Measurements from ENCODE around the gene TBC1D22A.

TBC1D22A gene

DNA sequence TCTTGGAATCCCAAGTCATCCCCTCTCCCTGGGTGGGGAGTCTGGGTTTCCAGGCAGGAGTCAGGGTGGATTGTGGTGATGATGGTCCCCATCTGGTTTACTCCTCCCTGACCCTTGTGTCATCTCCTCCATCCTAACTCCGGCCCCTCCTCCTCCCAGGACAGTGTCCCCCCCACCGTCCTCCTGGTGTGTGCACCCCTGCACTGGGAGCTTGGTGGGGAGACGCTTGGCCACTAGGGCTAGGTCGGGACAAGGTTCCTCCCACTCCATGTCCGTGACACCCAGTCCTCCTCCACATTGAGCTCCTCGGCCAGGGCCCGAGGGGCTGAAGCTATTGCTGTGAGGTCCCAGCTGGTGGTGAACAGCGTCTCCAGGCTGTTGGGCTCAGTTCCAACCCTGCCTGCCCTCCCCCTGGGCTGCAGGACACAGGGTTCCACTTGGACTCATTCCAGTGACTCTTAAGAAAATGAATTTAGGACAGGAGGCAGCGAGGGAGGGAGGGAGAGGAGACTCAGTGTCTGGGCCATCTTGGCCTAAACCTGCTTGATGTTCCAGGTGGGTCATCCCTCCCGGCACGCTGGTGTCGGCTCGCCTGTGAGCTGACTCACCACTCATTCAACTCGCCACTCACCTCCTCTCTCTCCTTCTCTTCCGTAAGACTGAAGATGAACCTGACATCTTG, 433.2 kb downstream of the TBC1D22A start:
- H3K27ac ChIP-seq, result no peak overlapping the region
- no peak overlapping the region for H3K4me2 ChIP-seq
- no peaks in the 10 kb centered on the region for H3K4me1 ChIP-seq
- H4K20me1 ChIP-seq, result peaks cover 0 to 23% (median 0%) of the 10 kb centered on the region in 11 experiments; a peak in 2 of 22 replicates
- H3K4me3 ChIP-seq, result no peak overlapping the region
- H3K9me3 ChIP-seq (replicated peaks in 1 of 11), result no peaks in the 10 kb centered on the region
- no peak overlapping the region for H3K9ac ChIP-seq
- no peaks in the 10 kb centered on the region for H3K27me3 ChIP-seq
- no peaks in the 10 kb centered on the region for H3K36me3 ChIP-seq
- no peak for TF ChIP-seq Cebpa-rat (IDR thresholded peaks at IDR 0.05)

DNA sequence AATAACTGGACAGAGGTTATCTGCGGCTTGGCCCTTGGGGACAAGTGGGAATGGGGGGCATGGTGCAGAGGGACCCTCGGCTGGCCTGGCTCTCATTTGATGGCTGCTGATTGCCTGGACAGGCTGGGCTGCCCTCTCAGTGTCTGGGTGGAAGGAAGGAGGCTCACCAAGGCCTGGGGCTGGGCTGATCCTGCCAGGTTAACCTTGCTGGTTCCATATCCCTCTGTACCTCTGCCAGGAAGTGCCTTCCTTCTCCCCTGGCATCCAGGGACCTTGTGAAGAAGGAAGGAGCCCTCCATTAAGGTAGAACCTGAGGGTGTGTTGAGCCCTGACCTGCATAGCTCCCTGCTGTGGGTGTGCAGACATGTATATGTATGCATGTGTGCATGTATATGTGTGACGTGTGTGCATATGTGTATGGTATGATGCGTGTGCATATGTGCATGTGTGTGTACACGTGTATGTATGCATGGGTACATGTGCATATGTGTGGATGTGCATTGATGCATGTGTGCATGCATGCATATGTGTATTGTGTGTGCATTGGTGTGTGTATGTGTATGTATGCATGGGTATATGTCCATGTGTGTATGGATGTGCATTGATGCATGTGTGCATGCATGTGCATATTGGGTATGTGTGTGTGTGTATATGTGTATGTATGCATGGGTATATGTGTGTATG, 433.9 kb downstream of the TBC1D22A start:
- no peak for TF ChIP-seq Cebpa-rat (IDR thresholded peaks at IDR 0.05)
- Histone ChIP-seq H3K4me2 (no peak overlapping the region), H3K4me1 (no peaks in the 10 kb centered on the region)

DNA sequence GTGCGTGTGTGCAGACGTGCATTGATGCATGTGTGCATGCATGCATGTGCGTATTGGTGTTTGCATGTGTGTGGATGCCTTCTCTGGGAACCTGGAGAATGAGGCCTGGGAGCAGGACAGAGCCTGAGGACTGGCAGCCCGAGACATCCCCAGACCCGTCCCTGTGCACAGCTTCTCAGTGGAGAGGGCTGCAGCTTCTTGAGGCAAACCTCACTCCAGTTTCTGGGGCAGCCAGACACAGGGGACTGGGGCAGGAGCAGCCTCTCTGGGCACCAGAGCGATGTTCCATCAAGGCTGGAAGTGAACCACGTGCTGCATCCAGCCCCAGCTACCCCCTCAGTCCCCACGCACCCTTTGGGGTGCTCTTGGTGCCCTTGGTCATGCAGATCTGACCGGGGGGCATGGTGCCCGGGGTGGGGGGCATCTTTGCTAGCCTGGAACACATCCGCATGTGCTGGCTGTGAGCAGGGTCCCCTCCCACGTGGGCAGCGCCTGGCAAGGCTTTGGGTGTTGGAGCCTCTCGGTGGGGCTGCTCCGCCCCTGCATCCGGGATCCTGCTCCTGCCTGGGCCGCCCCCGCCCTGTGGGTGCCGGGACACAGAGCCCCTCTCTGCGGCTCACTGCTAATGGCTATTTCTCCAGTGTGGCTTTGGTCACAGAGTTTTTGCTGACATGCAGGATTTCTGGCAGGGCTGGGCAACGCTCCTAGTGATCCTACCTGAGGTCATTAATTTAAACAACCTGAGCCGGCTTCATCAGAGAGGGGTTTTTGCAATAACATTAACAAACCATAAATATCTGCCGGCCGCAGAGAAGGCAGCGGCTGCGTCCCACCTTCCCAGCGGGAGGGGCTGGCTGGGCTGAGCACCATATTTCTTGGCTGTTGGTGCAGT, 434.7 kb downstream of the TBC1D22A start:
- Histone ChIP-seq H3K4me3 (no peak overlapping the region), H3K9me3 (replicated peaks in 1 of 11) (no peaks in the 10 kb centered on the region), H3K36me3 (no peaks in the 10 kb centered on the region), H4K20me1 (peaks cover 0 to 23% (median 0%) of the 10 kb centered on the region in 11 experiments; a peak in 2 of 22 replicates), H3K4me2 (no peak overlapping the region), H3K27ac (no peak overlapping the region), H3K27me3 (no peaks in the 10 kb centered on the region), H3K4me1 (no peaks in the 10 kb centered on the region), H3K9ac (no peak overlapping the region)
- TF ChIP-seq Cebpa-rat (IDR thresholded peaks at IDR 0.05), result no peak

More for the DNA sequence above, 433.9 kb downstream of the TBC1D22A start:
- no peaks in the 10 kb centered on the region for H3K9me3 ChIP-seq (replicated peaks in 1 of 11)
- no peaks in the 10 kb centered on the region for H3K27me3 ChIP-seq
- peaks cover 0 to 23% (median 0%) of the 10 kb centered on the region in 11 experiments; a peak in 2 of 22 replicates for H4K20me1 ChIP-seq
- H3K36me3 ChIP-seq, result no peaks in the 10 kb centered on the region
- H3K9ac ChIP-seq, result no peak overlapping the region
- no peak overlapping the region for H3K27ac ChIP-seq
- no peak overlapping the region for H3K4me3 ChIP-seq

DNA sequence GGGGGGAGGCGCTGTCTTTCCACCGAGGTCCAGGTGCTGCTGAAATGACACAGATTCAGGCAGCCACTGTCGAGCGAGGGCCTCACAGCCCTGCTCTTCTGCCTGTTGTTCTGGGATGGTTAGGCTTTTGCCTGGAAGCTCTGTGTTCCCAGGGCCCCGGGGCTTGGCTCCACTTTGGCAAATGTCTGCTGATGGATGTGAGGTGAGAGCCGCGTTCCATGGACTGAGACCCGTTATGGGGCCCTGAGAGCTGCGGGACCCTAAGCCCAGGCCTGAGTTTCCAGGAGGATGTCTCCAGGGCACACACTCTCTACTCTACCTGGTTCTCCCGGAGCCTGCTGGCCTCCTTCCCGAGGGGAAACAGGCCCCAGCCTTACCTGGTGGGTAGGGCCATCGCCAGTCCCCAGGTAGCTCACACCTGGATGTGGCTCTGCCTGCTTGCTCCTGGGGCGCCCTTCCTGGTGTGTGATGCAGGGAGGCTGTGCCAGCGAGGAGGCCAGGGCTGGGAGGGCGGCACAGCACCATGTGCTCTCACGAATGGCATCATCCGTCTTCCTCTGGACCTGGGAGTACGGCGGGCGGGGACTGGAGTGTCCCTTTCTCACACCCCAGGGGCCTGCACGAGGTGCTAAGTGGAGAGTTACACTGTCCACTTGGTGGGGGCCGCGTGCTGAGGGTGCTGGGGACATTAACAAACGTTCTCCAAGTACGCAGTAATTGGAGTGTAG, 435.5 kb downstream of the TBC1D22A start:
- no peaks in the 10 kb centered on the region for H3K27me3 ChIP-seq

DNA sequence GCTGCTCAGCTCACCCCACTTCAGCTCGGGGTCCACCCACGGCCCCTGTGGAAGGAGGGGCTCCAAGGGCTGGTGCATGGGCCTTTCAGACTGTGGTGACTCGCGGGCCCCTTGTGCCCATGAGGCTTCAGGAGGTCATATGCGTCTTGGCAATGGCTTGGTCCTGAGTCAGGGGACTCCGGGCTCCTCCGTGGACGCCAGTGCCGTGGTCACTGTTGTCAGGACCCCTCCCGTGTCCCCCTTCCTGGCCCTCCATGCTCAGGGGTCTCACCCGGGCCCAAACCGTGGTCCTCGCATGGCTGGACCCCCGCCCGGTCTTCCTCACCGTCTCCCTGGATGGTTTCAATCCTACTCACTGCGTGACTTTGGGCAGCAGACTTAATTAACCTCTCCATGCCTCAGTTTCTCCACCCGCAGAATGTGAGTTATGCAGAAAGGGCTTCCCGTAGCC, 436.4 kb downstream of the TBC1D22A start:
- no peaks in the 10 kb centered on the region for H3K27me3 ChIP-seq
- no peak overlapping the region for H3K4me2 ChIP-seq
- H3K9ac ChIP-seq, result no peak overlapping the region
- H3K36me3 ChIP-seq, result no peaks in the 10 kb centered on the region
- peaks cover 0 to 23% (median 0%) of the 10 kb centered on the region in 11 experiments; a peak in 2 of 22 replicates for H4K20me1 ChIP-seq
- H3K4me1 ChIP-seq, result no peaks in the 10 kb centered on the region
- no peak overlapping the region for H3K27ac ChIP-seq
- no peak for TF ChIP-seq Cebpa-rat (IDR thresholded peaks at IDR 0.05)
- H3K4me3 ChIP-seq, result no peak overlapping the region
- H3K9me3 ChIP-seq (replicated peaks in 1 of 11), result no peaks in the 10 kb centered on the region

More for the DNA sequence above, 435.5 kb downstream of the TBC1D22A start:
- H3K4me2 ChIP-seq, result no peak overlapping the region
- no peaks in the 10 kb centered on the region for H3K4me1 ChIP-seq
- no peaks in the 10 kb centered on the region for H3K9me3 ChIP-seq (replicated peaks in 1 of 11)
- H3K36me3 ChIP-seq, result no peaks in the 10 kb centered on the region
- no peak overlapping the region for H3K27ac ChIP-seq
- H3K4me3 ChIP-seq, result no peak overlapping the region
- no peak overlapping the region for H3K9ac ChIP-seq
- TF ChIP-seq Cebpa-rat (IDR thresholded peaks at IDR 0.05), result no peak
- peaks cover 0 to 23% (median 0%) of the 10 kb centered on the region in 11 experiments; a peak in 2 of 22 replicates for H4K20me1 ChIP-seq

DNA sequence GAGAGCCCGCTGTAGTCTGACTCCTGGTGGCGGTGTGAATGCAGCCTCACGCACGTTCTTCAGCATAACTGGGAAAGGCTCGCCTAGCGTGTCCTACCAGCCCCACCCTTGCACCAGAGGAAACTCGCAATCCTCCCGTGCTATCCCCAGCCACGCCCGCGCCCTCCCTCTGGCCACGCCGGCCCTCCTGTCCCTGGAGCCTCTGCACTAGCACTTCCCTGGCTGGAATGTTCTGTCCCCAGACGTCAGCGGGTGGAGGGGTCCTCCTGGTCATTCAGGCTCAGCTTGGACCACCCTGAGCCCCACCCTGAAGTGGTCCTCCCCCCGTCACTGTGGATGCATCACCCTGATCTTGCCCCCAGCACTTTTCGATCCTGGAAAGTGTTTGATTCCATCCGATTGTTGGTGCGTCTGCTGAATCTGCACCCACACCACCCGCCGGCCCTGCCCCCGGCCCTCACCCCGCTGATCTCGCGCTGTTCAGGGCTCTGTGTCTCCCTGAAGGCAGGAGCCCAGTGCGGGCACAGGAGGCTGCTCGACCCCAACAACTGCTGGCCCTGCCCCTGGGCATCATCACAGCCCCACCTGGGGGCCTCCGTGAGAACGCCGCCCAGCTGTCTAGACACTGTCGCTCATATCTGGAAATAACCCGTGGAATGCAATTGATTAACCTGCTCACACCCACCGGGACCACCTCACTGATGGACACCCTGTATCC, 437.0 kb downstream of the TBC1D22A start:
- Histone ChIP-seq H3K4me1 (no peaks in the 10 kb centered on the region), H3K27ac (no peak overlapping the region), H3K4me3 (no peak overlapping the region), H3K36me3 (no peaks in the 10 kb centered on the region), H3K9me3 (replicated peaks in 1 of 11) (no peaks in the 10 kb centered on the region), H3K27me3 (no peaks in the 10 kb centered on the region), H3K4me2 (no peak overlapping the region), H4K20me1 (peaks cover 0 to 23% (median 0%) of the 10 kb centered on the region in 11 experiments; a peak in 2 of 22 replicates), H3K9ac (no peak overlapping the region)
- no peak for TF ChIP-seq Cebpa-rat (IDR thresholded peaks at IDR 0.05)

DNA sequence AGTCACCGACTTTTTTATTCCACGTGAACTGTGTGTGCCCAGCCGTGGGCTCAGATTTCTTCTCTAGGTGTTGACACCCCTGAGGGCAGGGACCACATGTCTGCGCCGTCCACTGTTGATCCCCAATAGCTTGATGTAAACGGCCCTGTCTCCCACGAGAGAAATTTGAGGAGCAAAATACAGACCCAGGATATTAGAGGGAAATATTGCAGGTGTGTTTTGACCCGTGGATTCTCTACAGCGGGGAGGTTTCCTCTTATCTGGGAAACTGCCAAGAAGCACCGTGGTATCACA, 437.5 kb downstream of the TBC1D22A start:
- H3K36me3 ChIP-seq, result no peaks in the 10 kb centered on the region
- TF ChIP-seq Cebpa-rat (IDR thresholded peaks at IDR 0.05), result no peak
- no peaks in the 10 kb centered on the region for H3K4me1 ChIP-seq
- H3K27me3 ChIP-seq, result no peaks in the 10 kb centered on the region
- no peak overlapping the region for H3K4me2 ChIP-seq
- no peak overlapping the region for H3K27ac ChIP-seq
- no peak overlapping the region for H3K4me3 ChIP-seq
- peaks cover 0 to 23% (median 0%) of the 10 kb centered on the region in 11 experiments; a peak in 2 of 22 replicates for H4K20me1 ChIP-seq
- H3K9ac ChIP-seq, result no peak overlapping the region
- no peaks in the 10 kb centered on the region for H3K9me3 ChIP-seq (replicated peaks in 1 of 11)

DNA sequence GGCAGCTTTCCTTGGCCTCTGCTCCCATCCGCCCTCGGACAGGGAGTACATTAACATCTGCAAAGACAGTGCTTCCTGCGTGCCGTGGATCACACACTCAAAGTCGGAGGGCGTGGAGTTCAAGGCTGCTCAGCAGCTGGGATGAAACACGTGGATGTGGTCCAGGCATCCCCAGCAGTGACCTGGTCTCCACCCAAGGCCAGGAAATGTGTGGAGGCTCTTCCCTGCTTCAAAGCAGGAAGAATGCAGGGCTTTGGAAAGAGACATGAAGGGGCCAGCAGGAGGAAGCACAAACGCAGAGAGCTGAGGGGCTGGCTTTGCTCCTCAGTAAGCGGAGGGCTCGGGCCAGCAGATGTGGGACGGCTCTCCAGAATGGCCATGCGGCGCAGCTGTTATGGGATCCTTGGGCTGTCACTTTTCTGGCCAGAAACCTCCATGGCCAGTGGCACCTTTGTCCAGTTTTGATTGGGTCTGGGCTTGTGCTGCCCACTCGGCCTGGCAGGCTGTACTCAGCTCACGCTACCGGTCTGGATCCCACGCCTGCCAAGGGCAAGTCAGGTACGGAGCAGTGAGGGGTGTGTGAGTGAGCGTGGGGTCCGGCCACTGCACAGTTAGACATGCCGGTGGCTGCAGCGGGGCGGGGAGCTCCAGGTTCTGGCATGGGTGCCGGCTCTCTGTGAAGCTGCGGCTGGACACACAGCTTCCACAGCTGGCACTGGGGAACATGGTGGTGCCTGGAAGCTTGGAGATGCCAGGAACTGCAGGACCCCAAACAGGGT, 438.0 kb downstream of the TBC1D22A start:
- peaks cover 0 to 23% (median 0%) of the 10 kb centered on the region in 11 experiments; a peak in 2 of 22 replicates for H4K20me1 ChIP-seq
- no peak overlapping the region for H3K27ac ChIP-seq
- no peak overlapping the region for H3K4me2 ChIP-seq
- no peaks in the 10 kb centered on the region for H3K27me3 ChIP-seq
- no peak overlapping the region for H3K9ac ChIP-seq
- no peaks in the 10 kb centered on the region for H3K9me3 ChIP-seq (replicated peaks in 1 of 11)
- no peaks in the 10 kb centered on the region for H3K4me1 ChIP-seq
- H3K4me3 ChIP-seq, result no peak overlapping the region
- TF ChIP-seq Cebpa-rat (IDR thresholded peaks at IDR 0.05), result no peak
- H3K36me3 ChIP-seq, result no peaks in the 10 kb centered on the region
